Hematopoietic multipotent progenitor cell treated with erythropoietin and hydrocortisone succinate and interleukin-3 and kit ligand, for 15 days (in vitro differentiated cells): ENCODE measurements around the gene SDE2.

Experiments
- DNase-seq: peaks from one replicate; pipeline ENCODE4 v3.0.0-alpha.2; 2015; ENCODE audit warnings: low spot score

The SDE2 gene

DNA sequence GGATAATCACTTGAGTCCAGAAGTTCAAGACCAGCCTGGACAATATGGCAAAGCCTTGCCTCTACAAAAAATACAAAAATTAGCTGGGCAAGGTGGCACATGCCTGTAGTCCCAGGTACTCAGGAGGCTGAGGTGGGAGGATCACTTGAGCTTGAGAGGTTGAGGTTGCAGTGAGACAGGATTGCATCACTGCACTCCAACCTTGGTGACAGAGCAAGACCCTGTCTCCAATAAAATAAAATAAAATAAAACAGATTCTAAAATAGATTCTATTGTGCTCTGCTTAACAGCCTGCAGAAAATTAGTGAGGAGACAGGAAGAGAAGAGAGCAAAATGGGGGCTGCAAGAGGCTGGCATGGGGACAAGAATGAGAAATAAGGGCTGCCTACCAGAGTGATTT is 7.5 kb upstream of the SDE2 start:
- no peak for DNase-seq

DNA sequence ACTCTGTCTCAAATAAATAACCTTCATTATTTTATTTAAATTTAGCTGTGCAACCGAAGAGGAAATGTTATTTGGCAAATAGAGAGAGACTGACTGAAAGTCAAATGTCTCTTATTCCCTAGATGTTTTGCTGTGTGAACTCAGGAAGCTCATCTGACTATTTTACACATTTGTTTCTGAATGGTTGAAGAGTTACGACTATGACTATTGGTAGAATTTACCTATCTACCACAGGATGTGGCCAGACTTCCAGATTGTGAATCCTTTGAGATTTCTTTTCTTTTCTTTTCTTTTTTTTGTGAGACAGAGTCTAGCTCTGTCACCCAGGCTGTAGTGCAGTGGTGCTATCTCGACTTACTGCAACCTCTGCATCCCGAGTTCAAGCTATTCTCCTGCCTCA is 5.3 kb upstream of the SDE2 start:
- DNase-seq: no peak

DNA sequence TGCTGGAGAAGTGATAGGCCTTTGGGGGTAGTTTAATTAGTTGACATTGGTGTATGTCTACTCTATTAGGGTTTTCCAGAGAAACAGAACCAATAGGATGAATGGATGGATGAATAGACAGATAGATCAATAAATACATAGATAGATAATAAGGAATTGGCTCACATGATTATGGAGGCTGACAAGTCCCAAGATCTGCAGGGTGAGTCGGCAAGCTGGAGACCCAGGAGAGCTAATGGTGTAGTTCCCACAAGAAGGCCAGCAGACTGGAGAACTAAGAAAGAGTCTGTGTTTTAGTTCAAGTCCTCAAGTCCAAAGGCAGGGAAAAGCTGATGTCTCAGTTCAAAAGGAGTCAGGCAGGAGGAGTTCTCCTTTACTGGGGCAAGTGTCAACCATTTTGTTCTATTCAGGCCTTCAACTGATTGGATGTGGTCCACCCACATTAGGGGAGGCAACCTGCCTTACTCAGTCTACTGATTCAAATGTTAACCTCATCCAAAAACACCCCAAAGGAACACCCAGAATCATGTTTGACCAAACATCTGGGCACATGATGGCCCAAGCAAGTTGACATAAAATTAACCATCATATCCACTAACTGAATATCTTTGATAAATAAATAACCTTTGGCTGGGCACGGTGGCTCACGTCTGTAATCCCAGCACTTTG is 4.5 kb upstream of the SDE2 start:
- DNase-seq: no peak

DNA sequence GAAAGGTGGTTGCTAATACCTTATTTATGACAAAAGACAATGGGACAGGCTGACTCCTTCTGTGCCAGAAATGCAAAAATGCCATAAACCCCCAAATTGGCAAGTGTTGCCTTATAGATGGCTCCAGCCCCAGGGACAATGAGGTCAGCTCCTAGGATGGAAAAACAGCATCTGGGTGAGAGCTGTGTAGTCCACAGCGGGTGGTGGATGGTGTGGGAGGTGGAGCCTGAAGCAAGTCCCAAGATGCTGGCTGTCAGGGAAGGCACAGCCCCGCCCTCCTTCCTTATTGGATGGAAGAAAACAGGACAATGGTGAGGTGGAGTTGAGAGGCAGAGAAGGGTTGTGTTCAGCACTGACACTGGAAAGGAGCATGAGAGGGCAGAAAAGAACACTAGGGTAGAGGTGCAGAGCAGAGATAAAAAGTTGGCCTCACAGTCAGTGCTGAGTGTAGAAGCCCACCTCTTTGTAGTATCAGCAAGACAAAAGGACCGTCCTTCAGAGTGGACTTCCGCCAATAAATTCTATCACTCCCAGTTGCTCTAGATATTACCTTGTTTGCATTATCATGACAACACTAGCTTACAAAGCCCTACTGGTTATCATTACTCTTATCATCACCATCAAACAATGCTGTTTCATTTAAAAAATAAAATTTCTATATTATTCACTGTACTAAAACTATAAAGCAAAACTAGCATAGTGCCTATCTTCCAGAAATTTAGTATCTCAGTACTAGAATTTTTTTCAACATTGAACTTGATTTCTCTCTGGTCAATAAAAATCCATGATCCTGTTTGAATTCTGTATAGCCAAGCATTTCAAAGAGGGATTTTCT is 3.7 kb upstream of the SDE2 start:
- DNase-seq: peak; percentile 71

DNA sequence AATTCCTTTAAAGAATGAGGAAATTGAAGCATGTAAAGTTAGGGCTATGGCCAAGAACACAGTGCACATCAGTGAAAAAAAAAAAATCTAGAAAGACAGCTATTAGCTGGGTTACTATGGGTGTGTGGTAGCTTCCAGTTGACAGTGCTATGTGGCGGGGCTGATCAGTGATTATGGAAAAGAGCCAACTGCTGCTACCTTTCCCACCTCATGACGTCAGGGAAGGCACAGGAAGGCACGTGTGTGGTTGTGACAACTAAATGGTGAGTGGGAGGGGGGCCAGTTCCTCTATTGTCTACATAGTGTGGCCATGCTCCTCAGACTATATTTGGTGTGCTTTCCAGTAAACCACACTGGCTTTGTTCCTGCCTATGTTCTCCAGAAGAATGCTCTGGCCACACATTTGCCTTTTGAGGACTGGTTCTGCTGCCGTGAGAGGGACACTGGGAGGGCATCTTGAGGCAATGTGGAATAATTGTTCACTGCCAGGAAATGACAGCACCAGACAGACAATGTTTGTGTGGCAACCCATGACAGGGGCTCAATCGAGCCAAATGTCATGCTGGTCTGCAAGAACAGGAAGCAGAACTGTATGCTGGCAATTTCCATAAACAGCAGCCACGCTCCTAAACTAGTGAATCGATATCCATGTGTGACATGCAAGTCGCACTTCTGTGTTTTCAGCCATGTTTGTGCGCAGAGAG is 3.0 kb upstream of the SDE2 start:
- DNase-seq: peak; percentile 71

DNA sequence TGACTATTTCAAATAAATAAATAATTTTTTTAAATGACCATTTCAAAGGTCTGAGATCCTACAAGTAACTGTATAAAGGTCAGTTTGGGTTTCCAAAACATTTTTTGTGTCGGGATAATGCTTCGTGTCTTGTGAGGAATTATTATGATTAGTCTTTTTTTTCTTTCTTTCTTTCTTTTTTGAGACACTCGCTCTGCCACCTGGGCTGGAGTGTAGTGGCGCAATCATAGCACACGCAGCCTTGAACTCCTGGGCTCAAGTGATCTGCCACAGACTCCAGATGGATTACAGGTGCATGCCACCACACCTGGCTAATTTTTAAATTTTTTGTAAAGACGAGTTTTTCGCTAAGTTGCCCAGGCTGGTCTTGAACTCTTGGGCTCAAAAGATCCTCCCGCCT is 1.9 kb upstream of the SDE2 start:
- DNase-seq: no peak

DNA sequence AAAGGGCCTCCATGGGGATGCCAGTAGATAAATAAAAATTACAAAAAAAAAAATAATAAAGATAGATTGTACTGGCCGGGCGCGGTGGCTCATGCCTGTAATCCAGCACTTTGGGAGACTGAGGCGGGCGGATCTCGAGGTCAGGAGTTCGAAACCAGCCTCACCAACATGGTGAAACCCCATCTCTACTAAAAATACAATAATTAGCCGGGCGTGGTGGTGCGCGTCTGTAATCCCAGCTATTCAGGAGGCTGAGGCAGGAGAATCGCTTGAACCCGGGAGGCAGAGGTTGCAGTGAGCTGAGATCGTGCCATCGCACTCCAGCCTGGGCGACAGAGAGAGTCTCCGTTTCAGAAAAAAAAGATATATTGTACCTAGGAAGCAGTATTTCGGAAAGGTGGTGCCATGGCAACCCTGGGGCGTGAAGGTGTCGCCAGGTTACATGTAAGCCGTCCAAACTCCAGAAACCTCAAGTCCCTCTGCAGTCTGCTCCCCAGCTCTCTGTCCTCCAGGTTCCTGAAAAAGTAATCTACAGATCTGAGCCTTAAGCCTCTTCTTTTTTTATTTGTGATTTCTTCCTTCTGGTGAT is 1.4 kb upstream of the SDE2 start:
- peak; percentile 67 for DNase-seq

DNA sequence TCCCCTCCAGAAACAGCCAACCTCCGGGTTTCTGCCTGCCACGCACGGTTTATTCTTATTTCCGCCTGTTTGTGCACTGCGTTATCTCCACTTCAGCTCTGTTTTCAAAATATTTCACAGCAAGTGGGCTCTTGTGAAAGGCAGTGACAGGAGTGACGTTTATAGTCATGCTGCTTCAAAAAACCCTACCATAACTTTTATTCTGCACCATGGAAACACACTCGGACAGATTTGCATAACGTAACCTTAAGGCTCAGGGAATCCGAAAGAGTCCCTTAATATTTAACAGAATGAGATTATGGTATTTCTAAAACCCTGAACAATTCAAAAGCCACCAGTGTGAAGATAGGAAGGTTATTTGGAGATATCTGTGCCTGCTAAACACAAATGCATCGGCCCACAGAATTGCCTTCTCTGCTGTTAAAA is 782 bp upstream of the SDE2 start:
- DNase-seq: peak; percentile 87

DNA sequence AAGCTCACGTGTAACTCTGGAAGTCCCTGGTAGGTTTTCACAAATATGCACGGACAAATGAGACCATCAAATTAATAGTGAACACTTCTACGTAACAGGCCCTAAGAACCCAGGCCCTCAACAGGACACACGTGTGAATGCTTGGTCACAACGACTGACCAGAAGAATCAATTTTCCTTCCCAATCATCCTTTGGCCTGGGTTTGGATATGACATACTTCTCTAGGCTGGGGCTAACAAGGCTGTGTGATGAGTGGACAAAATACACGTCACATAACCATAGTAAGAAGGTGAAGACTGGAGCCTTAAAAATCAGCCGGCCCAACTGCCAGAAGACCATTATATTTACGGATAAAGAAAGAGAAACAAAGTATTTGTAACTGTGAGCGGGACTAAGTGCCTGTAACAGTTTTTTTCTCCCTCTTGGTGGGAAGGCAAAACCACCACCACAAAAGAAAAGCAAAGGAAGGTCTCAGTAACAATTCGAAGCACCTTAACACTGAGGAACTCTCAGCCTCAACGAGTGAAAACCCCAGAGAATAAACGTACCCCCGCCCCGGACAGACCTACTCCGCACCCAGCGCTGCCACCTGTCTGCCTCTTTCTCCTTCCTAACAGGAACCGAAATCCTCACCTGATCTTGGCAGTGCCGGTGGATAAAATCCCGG is 450 bp downstream of the SDE2 start:
- DNase-seq: peak; percentile 66

DNA sequence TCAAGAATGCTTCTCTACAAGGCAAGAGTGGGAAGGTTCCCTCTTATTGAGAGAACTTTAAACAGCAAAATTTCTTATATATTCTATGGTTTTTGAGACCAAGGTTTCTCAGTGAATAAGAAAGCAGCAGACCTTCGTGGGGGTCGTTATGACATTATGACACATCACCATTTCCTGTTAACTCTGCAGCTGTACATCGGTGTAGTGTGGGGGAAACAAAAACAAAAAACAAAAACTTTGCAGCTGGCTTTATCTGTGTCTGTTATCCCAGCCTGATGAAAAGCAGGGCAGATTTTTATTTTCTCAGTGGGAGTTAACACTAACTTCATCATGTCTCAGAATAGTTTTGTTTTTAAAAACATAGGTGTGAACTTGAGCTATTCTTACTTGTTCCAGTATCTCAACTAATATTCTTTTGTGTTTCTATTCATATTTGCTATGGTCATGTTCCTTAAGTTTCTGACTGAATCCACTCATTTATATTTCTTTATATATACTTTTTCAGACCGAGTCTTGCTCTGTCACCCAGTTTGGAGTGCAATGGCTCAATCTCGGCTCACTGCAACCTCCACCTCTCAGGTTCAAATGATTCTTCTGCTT is 2.1 kb downstream of the SDE2 start:
- no peak for DNase-seq

DNA sequence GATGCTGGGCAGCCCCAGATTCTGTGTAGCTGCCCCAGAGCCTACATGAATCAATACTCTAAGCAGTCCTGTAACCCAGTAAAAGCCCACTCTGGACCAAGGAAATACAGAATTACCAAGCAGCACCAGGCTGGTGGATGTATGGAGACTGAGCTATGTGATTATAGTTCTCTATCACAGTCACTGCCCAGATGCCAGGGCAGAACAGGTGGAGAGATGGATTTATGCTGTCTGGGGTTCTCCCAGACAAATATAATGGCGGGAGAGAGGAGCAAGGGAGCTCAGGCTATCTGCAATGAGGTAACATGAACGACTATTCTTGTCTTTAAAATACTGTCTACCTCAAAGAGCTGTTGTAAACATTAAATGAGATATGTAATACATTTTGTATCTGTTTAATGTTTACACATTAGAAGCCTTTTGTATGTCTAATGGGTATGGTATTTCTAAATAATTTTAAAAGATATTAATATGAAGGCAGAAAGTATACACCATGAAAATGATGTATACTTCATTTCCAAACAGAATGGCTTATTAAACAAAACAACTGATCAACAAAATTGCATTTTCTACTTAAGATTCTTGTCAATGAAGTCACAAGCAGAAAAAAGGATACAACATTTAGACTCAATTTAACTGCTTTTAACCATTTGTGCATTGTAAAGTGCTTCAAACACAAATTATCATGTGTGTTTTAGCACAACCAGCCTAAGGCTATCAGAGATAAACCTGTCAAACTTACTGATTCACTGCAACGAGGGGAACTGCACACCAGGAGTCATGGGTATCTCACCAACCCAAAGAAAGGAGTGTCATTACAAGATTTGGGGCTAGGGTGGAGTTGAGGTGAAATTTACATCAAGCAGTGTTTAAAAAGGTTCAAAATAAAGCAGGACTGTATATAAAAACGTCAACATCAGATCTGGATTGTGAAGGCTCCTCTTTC is 3.0 kb downstream of the SDE2 start:
- peak; percentile 75 for DNase-seq

DNA sequence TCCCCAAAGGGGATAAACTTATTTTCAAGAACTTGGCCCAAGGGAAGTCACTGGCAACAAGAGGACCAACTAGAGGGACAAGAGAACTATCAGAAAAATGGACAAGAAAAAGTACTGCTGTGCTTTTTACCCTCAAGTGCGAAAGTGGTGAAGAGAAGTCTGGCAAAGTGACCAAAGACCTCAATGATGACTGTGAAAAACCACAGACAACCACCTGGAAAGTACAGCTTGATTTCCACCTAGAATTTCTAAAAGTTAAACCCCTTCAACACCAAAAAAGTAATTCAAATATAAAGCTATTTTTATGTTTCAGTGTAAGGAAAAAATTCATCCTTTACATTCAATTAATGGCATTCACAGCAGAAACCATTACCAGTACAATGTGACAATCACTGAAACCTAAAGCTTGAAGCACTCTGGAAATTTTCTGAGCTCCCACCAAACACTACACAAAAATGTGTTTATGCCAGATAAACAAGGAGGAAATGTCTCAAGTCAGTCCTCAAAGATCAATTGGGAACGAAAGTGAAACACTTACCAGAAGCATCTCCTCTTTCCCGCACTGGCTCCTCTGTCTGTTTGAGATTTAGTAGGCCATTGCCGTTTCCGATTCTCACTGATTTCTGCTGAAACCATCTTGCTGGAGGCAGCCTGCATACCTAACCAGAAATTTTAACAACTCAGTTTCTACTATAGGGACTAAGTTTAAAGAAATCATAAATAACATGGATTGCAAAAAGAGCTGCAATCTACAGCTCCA is 8.3 kb downstream of the SDE2 start:
- no peak for DNase-seq

DNA sequence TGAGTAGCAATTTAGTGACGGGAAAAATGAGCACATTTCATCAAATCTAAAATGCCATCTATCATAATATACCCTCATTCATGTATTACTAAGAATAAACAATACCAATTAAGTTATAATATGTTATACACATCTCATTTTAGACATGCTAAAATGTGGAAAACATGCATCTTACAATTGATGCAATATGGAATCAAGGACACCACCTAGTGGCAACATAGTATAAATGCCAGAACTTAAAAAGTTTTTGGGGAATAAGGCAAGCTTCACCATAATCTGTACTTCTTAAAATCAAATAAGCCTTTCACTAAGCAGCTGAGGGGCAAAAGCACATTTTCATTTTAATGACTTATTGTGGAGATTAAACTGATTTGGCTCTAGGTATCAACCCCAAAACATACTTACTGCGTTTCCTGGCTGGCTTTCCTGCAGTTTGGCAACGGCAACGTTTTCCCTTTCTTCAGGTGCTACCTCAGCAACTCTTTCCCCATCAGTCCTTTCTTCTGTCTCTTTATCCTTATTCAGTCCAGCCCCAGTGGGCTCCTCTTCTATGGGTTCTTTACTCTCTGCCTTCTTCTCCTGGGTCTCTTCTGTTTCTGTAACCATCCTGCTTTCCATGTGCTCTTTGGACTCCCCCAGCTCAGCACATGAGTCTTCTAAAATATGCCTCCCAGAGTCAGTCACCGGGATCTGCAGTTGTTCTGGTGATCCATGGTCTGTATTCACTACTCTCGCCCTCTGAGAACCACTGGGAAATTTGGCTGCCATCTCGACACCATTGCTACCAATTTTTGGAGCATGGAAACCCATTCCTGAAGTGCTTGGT is 11.4 kb downstream of the SDE2 start:
- DNase-seq: peak; percentile 80

DNA sequence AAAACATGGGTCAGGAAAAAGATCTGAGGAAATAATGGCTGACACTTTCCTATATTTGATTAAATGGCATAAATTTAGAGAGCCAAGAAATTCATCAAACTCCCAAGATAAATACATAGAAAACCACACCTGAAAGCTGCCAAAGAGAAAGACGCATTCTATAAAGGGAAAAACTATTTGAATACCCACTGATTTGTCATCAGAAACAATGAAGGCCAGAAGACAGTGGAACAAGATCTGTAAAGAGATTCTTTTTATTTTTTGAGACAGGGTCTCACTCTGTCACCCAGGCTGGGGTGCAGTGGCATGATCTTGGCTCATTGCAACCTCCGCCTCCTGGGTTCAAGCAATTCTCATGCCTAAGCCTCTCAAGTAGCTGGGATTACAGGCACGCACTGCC is 17.4 kb downstream of the SDE2 start:
- no peak for DNase-seq

DNA sequence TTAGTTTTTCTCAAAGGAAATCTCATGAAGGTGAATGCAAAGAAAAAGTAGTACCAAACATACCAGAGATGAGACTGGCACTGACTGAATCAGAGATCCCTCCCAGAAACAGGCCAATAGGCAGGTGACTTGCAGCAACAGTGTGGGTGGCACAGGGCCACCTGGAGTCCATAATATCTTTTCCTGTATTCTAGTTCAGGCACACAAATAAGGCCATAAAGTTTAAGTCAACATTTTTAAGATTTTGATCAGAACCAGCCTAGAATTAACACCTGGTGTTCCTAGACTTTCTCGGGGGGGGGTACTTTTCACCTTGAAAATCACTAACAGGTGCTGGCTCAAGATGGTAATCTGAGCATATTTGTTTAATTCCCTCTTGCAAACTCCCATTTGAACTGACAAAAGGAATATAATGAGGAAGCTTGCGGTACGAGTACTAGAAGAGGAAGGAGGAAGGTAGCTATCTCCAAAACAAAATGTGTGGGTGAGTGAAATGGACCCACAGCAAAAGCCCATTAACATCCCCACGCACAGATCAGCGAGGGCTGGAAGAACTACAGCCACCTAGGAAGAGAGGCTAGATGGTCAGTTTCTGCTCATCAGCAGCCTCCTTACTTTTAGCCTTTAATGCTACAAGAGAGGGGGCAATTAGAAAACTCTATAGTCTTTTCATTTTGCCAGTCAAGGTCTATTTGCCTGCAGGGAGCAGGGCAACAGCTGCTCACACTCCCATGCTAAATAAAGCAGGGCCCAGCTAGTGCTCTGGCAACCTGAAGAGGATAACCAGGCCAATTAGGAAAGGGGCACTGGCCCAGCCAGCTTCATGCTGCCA is 18.9 kb downstream of the SDE2 start:
- DNase-seq: no peak

DNA sequence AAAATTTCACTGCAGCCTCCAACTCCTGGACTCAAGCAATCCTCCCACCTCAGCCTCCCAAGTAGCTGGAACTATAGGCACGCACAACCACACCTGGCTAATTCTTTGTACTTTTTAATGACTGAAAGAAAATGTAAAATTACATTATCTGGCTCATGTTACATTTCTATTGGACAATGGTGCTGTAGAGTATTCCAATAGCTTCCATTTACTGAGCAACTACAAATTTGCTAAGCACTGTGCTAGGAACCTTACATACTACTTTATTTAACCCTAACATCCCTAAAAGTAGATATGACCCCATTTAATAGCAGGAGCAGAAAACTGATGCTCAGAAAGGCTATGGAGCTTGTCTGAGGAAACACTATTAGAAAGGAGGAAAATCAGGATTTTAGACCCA is 19.7 kb downstream of the SDE2 start:
- no peak for DNase-seq

DNA sequence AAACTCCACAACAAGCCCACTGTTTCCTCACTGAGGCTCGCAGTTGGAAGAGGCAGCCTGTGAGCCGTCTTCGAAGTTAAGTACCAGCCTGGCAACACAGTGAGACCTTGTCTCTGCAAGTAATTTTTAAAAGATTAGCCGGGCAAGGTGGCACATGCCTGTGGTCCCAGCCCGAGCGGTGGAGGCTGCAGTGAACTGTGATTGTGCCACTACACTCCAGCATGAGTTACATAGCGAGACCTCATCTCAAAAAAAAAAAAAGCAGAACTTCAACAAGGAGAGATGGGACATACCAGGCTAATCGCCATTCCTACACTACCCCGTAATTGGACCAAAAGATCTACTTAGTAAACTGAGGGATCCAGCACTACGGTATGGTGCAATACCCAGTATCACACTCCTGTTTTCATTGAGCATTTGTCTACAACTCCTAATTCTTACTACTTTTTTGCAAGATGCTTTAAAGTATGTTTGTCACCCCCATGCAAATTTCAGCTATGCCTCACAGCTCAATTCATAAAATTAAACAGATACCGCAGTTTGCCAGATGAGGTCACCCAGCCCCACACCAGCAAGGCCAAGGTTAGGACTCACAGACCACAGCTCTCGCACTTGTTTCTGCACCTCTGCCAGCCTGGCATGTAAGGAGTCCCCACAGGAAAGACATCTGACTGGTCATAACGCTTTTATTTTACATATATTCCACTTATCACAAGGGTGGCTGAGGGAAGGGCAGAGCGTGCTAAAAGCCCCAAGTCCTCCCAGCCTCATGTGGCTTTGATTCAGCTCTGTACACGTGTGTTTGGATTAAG is 21.0 kb downstream of the SDE2 start:
- DNase-seq: no peak
